GM23338 (cell line): ENCODE results near the gene SPG7. TPM values are rescaled to one million over a fixed set of nuclear protein-coding genes. Genes with fewer than 3 reads are reported as not detected.

Experiments
- ATAC-seq: fragments of 200-7000 bp; cut with Tn5 transposase; 3 replicates; pipeline ENCODE4 v1.9.1; 2020
- DNase-seq: peaks from one replicate; pipeline ENCODE4 v3.0.0-alpha.2; 2015; ENCODE audit warnings: low spot score
- H2AFZ ChIP-seq: fragments of 200-600 bp; sonication (generic); 2 replicates; pipeline ENCODE4 v1.8.0; 2016; ENCODE audit warnings: antibody characterized with exemption, mild to moderate bottlenecking, moderate library complexity
- H3F3A ChIP-seq: fragments of 200-600 bp; sonication (generic); replicated peaks from 2 replicates; pipeline ENCODE4 v1.8.0; 2017; ENCODE audit warnings: antibody characterized with exemption, mixed run types, low read depth
- H3K27ac ChIP-seq: fragments of 200-600 bp; sonication (generic); 2 replicates; pipeline ENCODE4 v1.6.1; 2016; ENCODE audit warnings: low read depth
- H3K27me3 ChIP-seq: fragments of 200-600 bp; sonication (generic); 2 replicates; pipeline ENCODE4 v1.8.0; 2016; ENCODE audit warnings: mild to moderate bottlenecking, mixed run types, moderate library complexity; ENCODE audit not compliant: insufficient read depth
- H3K36me3 ChIP-seq: fragments of 200-600 bp; sonication (generic); 2 replicates; pipeline ENCODE4 v1.8.0; 2016; ENCODE audit warnings: mild to moderate bottlenecking; ENCODE audit not compliant: insufficient read depth
- H3K4me1 ChIP-seq: fragments of 200-600 bp; sonication (generic); 2 replicates; pipeline ENCODE4 v1.8.0; 2016; ENCODE audit warnings: mild to moderate bottlenecking, moderate library complexity; ENCODE audit not compliant: insufficient read depth
- H3K4me2 ChIP-seq: fragments of 200-600 bp; sonication (generic); 2 replicates; pipeline ENCODE4 v1.7.1; 2017; ENCODE audit warnings: mixed run types
- H3K4me3 ChIP-seq: fragments of 200-600 bp; sonication (generic); 2 replicates; pipeline ENCODE4 v1.6.1; 2016; ENCODE audit warnings: mixed run types
- H3K79me2 ChIP-seq: fragments of 200-600 bp; sonication (generic); replicated peaks from 2 replicates; pipeline ENCODE4 v1.8.0; 2017; ENCODE audit warnings: mild to moderate bottlenecking; ENCODE audit not compliant: insufficient read depth
- H3K9me2 ChIP-seq: fragments of 200-600 bp; sonication (generic); 2 replicates; pipeline ENCODE4 v1.8.0; 2017; ENCODE audit not compliant: insufficient read depth
- H4K20me1 ChIP-seq: fragments of 200-600 bp; sonication (generic); replicated peaks from 2 replicates; pipeline ENCODE4 v1.8.0; 2017; ENCODE audit warnings: mild to moderate bottlenecking; ENCODE audit not compliant: insufficient read depth
- H3K27ac Mint-ChIP-seq: 2 replicates; pipeline ENCODE4 v1.8.0; 2020; ENCODE audit warnings: inconsistent platforms, mild to moderate bottlenecking, moderate library complexity, mixed read lengths
- H3K27me3 Mint-ChIP-seq: 3 replicates; pipeline ENCODE4 v1.8.0; 2022; ENCODE audit warnings: low read depth, mild to moderate bottlenecking, moderate library complexity, mixed read lengths, inconsistent platforms; ENCODE audit not compliant: insufficient read depth, poor library complexity
- H3K36me3 Mint-ChIP-seq: 3 replicates; pipeline ENCODE4 v1.8.0; 2021; ENCODE audit warnings: low read depth, mild to moderate bottlenecking, inconsistent platforms, moderate library complexity, mixed read lengths
- H3K4me1 Mint-ChIP-seq: 3 replicates; pipeline ENCODE4 v1.8.0; 2020; ENCODE audit warnings: mild to moderate bottlenecking, inconsistent platforms, mixed read lengths
- H3K4me3 Mint-ChIP-seq: 3 replicates; pipeline ENCODE4 v1.8.0; 2021; ENCODE audit warnings: moderate library complexity, mild to moderate bottlenecking, inconsistent platforms, mixed read lengths
- H3K9me3 Mint-ChIP-seq: 3 replicates; pipeline ENCODE4 v1.8.0; 2020; ENCODE audit warnings: moderate library complexity, mild to moderate bottlenecking, inconsistent platforms, mixed read lengths
- CREB1 ChIP-seq: fragments of 250-450 bp; sonication (Bioruptor Pico); IDR thresholded peaks from 2 replicates; pipeline ENCODE4 v1.5.0; 2020; ENCODE audit warnings: low read depth, mild to moderate bottlenecking, moderate library complexity
- EZH2 ChIP-seq: fragments of 200-600 bp; sonication (generic); IDR thresholded peaks from one replicate; pipeline ENCODE4 v1.8.0; 2017; ENCODE audit warnings: antibody characterized with exemption, mild to moderate bottlenecking, low read depth; ENCODE audit not compliant: unreplicated experiment
- EZH2phosphoT487 ChIP-seq: fragments of 200-600 bp; sonication (generic); IDR thresholded peaks from one replicate; pipeline ENCODE4 v1.8.1; 2018; ENCODE audit warnings: antibody characterized with exemption; ENCODE audit not compliant: unreplicated experiment
- JUNB ChIP-seq: IDR thresholded peaks from one replicate; pipeline ENCODE4 v1.6.1; 2016; ENCODE audit warnings: antibody characterized with exemption; ENCODE audit not compliant: unreplicated experiment
- NANOG ChIP-seq: IDR thresholded peaks from 2 replicates; pipeline ENCODE4 v1.6.1; 2016; ENCODE audit warnings: antibody characterized with exemption, borderline replicate concordance
- POLR2AphosphoS5 ChIP-seq: IDR thresholded peaks from 2 replicates; pipeline ENCODE4 v1.6.1; 2016; ENCODE audit warnings: antibody characterized with exemption, low read depth
- STAT1 ChIP-seq: IDR thresholded peaks from one replicate; pipeline ENCODE4 v1.6.1; 2016; ENCODE audit warnings: antibody characterized with exemption; ENCODE audit not compliant: unreplicated experiment
- ZNF114 ChIP-seq: fragments of 250-450 bp; sonication (Bioruptor Pico); IDR thresholded peaks from 2 replicates; pipeline ENCODE4 v1.5.0; 2020; ENCODE audit warnings: mild to moderate bottlenecking, moderate library complexity
- ZNF331 ChIP-seq: fragments of 250-450 bp; sonication (Bioruptor Pico); IDR thresholded peaks from 2 replicates; pipeline ENCODE4 v1.5.0; 2020; ENCODE audit warnings: low read depth, mild to moderate bottlenecking, moderate library complexity
- polyA plus RNA-seq: library from polyadenylated mRNA; unstranded; fragments of >200 nt; fragmentation: Nextera tagmentation; extraction: Ambion mirVana; gene quantifications from 2 replicates; pipeline ENCODE4 v1.2.1, GENCODE V29; 2016
- total RNA-seq: library from RNA; depleted of rRNA; stranded (reverse); fragments of >200 nt; shearing (Covaris generic); gene quantifications from 2 replicates; pipeline ENCODE4 v1.2.3, GENCODE V29; 2014
- TF ChIP-seq, protein P1 (sequence below): IDR thresholded peaks from one replicate; pipeline ENCODE4 v1.6.1; 2018; ENCODE audit warnings: antibody characterized with exemption; ENCODE audit not compliant: unreplicated experiment
- TF ChIP-seq, protein P2 (sequence below), 2 experiments: fragments of 200-600 bp in 1 of 2; sonication (generic) in 1 of 2; conservative IDR thresholded peaks; 2 replicates each; pipeline versions ENCODE4 v1.5.1 to v1.6.1; 2016 to 2017; ENCODE audit warnings: antibody characterized with exemption in 2 of 2, low read depth in 2 of 2, mild to moderate bottlenecking in 2 of 2, moderate library complexity in 1 of 2
- TF ChIP-seq, protein P3 (sequence below): IDR thresholded peaks from 2 replicates; pipeline ENCODE4 v1.6.1; 2016; ENCODE audit warnings: antibody characterized with exemption
- TF ChIP-seq, protein P4 (sequence below): fragments of 250-450 bp; sonication (Bioruptor Pico); IDR thresholded peaks from 2 replicates; pipeline ENCODE4 v1.5.0; 2020; ENCODE audit warnings: mild to moderate bottlenecking, moderate library complexity

Gene SPG7
- total and polyA plus RNA-seq, 2 experiments from 2014 or later = 77.1 to 267 TPM

DNA sequence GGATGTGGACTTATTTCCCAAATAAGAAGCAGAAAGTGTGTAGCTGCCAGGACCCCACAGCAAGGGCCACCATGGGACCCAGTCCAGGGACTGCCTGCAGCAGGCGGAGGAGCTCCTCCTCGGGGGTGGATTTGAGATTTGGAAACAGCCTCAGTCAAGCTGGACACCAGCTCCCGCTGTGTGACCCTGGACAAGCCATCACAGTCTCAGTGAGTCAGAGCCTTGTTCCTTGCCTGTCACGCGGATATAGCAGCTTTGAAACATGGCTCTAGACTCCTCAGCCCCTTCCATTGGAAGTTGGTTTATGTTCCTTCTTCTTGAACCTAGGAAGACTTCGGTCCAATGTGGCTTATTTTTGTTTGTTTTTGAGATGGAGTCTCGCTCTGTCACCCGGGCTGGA lies 92.8 kb downstream of the SPG7 start:
- Mint-ChIP-seq H3K27ac (no peak overlapping the region), H3K9me3 (no peaks in the 10 kb centered on the region), H3K36me3 (no peaks in the 10 kb centered on the region), H3K4me1 (peaks cover 11% of the 10 kb centered on the region), H3K4me3 (no peak overlapping the region), H3K27me3 (peaks cover 17% of the 10 kb centered on the region)
- Histone ChIP-seq H3K79me2 (no peaks in the 10 kb centered on the region), H3K27me3 (no peaks in the 10 kb centered on the region), H3K4me2 (no peak overlapping the region), H2AFZ (no peak overlapping the region), H3K27ac (no peak overlapping the region), H3F3A (no peaks in the 10 kb centered on the region), H3K36me3 (no peaks in the 10 kb centered on the region), H3K4me3 (no peak overlapping the region), H3K9me2 (no peaks in the 10 kb centered on the region), H4K20me1 (no peaks in the 10 kb centered on the region), H3K4me1 (peaks cover 11% of the 10 kb centered on the region)
- ATAC-seq = no peak
- no peak for DNase-seq
- TF ChIP-seq, protein P1, sequence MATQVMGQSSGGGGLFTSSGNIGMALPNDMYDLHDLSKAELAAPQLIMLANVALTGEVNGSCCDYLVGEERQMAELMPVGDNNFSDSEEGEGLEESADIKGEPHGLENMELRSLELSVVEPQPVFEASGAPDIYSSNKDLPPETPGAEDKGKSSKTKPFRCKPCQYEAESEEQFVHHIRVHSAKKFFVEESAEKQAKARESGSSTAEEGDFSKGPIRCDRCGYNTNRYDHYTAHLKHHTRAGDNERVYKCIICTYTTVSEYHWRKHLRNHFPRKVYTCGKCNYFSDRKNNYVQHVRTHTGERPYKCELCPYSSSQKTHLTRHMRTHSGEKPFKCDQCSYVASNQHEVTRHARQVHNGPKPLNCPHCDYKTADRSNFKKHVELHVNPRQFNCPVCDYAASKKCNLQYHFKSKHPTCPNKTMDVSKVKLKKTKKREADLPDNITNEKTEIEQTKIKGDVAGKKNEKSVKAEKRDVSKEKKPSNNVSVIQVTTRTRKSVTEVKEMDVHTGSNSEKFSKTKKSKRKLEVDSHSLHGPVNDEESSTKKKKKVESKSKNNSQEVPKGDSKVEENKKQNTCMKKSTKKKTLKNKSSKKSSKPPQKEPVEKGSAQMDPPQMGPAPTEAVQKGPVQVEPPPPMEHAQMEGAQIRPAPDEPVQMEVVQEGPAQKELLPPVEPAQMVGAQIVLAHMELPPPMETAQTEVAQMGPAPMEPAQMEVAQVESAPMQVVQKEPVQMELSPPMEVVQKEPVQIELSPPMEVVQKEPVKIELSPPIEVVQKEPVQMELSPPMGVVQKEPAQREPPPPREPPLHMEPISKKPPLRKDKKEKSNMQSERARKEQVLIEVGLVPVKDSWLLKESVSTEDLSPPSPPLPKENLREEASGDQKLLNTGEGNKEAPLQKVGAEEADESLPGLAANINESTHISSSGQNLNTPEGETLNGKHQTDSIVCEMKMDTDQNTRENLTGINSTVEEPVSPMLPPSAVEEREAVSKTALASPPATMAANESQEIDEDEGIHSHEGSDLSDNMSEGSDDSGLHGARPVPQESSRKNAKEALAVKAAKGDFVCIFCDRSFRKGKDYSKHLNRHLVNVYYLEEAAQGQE = no peak
- TF ChIP-seq JUNB = no peak
- no peak for TF ChIP-seq ZNF114 (CRISPR knock-in tag)
- TF ChIP-seq NANOG = no peak
- no peak for TF ChIP-seq EZH2phosphoT487
- TF ChIP-seq STAT1 = no peak
- TF ChIP-seq, protein P2, sequence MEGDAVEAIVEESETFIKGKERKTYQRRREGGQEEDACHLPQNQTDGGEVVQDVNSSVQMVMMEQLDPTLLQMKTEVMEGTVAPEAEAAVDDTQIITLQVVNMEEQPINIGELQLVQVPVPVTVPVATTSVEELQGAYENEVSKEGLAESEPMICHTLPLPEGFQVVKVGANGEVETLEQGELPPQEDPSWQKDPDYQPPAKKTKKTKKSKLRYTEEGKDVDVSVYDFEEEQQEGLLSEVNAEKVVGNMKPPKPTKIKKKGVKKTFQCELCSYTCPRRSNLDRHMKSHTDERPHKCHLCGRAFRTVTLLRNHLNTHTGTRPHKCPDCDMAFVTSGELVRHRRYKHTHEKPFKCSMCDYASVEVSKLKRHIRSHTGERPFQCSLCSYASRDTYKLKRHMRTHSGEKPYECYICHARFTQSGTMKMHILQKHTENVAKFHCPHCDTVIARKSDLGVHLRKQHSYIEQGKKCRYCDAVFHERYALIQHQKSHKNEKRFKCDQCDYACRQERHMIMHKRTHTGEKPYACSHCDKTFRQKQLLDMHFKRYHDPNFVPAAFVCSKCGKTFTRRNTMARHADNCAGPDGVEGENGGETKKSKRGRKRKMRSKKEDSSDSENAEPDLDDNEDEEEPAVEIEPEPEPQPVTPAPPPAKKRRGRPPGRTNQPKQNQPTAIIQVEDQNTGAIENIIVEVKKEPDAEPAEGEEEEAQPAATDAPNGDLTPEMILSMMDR (conservative IDR thresholded peaks at IDR 0.05; ENCODE audit: low read depth in 2 of 2) = no peak
- no peak for TF ChIP-seq ZNF331 (CRISPR knock-in tag)
- no peak for TF ChIP-seq CREB1 (CRISPR knock-in tag)
- no peak for TF ChIP-seq POLR2AphosphoS5
- no peak for TF ChIP-seq EZH2
- TF ChIP-seq, protein P3, sequence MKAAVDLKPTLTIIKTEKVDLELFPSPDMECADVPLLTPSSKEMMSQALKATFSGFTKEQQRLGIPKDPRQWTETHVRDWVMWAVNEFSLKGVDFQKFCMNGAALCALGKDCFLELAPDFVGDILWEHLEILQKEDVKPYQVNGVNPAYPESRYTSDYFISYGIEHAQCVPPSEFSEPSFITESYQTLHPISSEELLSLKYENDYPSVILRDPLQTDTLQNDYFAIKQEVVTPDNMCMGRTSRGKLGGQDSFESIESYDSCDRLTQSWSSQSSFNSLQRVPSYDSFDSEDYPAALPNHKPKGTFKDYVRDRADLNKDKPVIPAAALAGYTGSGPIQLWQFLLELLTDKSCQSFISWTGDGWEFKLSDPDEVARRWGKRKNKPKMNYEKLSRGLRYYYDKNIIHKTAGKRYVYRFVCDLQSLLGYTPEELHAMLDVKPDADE = no peak
- TF ChIP-seq, protein P4, sequence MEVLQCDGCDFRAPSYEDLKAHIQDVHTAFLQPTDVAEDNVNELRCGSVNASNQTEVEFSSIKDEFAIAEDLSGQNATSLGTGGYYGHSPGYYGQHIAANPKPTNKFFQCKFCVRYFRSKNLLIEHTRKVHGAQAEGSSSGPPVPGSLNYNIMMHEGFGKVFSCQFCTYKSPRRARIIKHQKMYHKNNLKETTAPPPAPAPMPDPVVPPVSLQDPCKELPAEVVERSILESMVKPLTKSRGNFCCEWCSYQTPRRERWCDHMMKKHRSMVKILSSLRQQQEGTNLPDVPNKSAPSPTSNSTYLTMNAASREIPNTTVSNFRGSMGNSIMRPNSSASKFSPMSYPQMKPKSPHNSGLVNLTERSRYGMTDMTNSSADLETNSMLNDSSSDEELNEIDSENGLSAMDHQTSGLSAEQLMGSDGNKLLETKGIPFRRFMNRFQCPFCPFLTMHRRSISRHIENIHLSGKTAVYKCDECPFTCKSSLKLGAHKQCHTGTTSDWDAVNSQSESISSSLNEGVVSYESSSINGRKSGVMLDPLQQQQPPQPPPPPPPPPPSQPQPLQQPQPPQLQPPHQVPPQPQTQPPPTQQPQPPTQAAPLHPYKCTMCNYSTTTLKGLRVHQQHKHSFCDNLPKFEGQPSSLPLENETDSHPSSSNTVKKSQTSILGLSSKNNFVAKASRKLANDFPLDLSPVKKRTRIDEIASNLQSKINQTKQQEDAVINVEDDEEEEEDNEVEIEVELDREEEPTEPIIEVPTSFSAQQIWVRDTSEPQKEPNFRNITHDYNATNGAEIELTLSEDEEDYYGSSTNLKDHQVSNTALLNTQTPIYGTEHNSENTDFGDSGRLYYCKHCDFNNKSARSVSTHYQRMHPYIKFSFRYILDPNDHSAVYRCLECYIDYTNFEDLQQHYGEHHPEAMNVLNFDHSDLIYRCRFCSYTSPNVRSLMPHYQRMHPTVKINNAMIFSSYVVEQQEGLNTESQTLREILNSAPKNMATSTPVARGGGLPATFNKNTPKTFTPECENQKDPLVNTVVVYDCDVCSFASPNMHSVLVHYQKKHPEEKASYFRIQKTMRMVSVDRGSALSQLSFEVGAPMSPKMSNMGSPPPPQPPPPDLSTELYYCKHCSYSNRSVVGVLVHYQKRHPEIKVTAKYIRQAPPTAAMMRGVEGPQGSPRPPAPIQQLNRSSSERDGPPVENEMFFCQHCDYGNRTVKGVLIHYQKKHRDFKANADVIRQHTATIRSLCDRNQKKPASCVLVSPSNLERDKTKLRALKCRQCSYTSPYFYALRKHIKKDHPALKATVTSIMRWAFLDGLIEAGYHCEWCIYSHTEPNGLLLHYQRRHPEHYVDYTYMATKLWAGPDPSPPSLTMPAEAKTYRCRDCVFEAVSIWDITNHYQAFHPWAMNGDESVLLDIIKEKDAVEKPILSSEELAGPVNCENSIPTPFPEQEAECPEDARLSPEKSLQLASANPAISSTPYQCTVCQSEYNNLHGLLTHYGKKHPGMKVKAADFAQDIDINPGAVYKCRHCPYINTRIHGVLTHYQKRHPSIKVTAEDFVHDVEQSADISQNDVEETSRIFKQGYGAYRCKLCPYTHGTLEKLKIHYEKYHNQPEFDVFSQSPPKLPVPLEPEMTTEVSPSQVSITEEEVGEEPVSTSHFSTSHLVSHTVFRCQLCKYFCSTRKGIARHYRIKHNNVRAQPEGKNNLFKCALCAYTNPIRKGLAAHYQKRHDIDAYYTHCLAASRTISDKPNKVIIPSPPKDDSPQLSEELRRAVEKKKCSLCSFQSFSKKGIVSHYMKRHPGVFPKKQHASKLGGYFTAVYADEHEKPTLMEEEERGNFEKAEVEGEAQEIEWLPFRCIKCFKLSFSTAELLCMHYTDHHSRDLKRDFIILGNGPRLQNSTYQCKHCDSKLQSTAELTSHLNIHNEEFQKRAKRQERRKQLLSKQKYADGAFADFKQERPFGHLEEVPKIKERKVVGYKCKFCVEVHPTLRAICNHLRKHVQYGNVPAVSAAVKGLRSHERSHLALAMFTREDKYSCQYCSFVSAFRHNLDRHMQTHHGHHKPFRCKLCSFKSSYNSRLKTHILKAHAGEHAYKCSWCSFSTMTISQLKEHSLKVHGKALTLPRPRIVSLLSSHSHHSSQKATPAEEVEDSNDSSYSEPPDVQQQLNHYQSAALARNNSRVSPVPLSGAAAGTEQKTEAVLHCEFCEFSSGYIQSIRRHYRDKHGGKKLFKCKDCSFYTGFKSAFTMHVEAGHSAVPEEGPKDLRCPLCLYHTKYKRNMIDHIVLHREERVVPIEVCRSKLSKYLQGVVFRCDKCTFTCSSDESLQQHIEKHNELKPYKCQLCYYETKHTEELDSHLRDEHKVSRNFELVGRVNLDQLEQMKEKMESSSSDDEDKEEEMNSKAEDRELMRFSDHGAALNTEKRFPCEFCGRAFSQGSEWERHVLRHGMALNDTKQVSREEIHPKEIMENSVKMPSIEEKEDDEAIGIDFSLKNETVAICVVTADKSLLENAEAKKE = no peak
